CD4-positive, CD25-positive, alpha-beta regulatory T cell (primary cell): Measurements from ENCODE around the gene ARFGAP3. TPM values are rescaled to one million over a fixed set of nuclear protein-coding genes. Genes with fewer than 3 reads are reported as not detected.

Experiments
- ATAC-seq, 2 donors: fragments of 150-1000 bp; cut with Tn5 transposase; one replicate each; pipeline ENCODE4 v1.10.0; 2021; ENCODE audit warnings: low read depth in 2 of 2, moderate number of reproducible peaks in 2 of 2, moderate library complexity in 1 of 2
- DNase-seq, 3 donors: peaks; one replicate each; pipeline versions ENCODE4 v3.0.0 to v3.0.0-alpha.2; 2012 to 2022; ENCODE audit warnings: mixed read lengths in 1 of 3
- H3K27ac ChIP-seq: one replicate; pipeline ENCODE4 v1.7.0; 2013; ENCODE audit warnings: mild to moderate bottlenecking, low read length; ENCODE audit not compliant: insufficient read depth, poor library complexity, severe bottlenecking
- H3K27me3 ChIP-seq: one replicate; pipeline ENCODE4 v1.7.0; 2013; ENCODE audit warnings: low read length; ENCODE audit not compliant: control insufficient read depth, insufficient read depth
- H3K36me3 ChIP-seq: one replicate; pipeline ENCODE4 v1.7.0; 2013; ENCODE audit warnings: mild to moderate bottlenecking, low read length, moderate library complexity; ENCODE audit not compliant: control insufficient read depth, insufficient read depth
- H3K4me1 ChIP-seq: 2 replicates; pipeline ENCODE4 v1.7.0; 2013; ENCODE audit warnings: mild to moderate bottlenecking, low read length; ENCODE audit not compliant: insufficient read depth, control insufficient read depth, poor library complexity, severe bottlenecking
- H3K4me3 ChIP-seq: one replicate; pipeline ENCODE4 v1.7.0; 2013; ENCODE audit warnings: low read depth, mild to moderate bottlenecking, low read length, moderate library complexity
- H3K9me3 ChIP-seq, 2 experiments: 1 replicate in 1 of 2; 2 replicates in 1 of 2; pipeline ENCODE4 v1.7.0; 2013; ENCODE audit warnings: low read length in 2 of 2, mild to moderate bottlenecking in 1 of 2, moderate library complexity in 1 of 2; ENCODE audit not compliant: control insufficient read depth in 2 of 2
- H3K27ac Mint-ChIP-seq, 3 donors: one replicate each; pipeline ENCODE4 v1.8.0; 2020 to 2022; ENCODE audit warnings: mild to moderate bottlenecking in 3 of 3, mixed read lengths in 3 of 3, moderate library complexity in 2 of 3
- H3K27me3 Mint-ChIP-seq: one replicate; pipeline ENCODE4 v1.8.0; 2022; ENCODE audit warnings: mild to moderate bottlenecking, mixed read lengths
- H3K36me3 Mint-ChIP-seq: one replicate; pipeline ENCODE4 v1.8.0; 2020; ENCODE audit warnings: mixed read lengths
- H3K4me1 Mint-ChIP-seq, 4 donors: one replicate each; pipeline ENCODE4 v1.8.0; 2020 to 2022; ENCODE audit warnings: mixed read lengths in 4 of 4, mild to moderate bottlenecking in 1 of 4
- H3K4me3 Mint-ChIP-seq, 4 donors: one replicate each; pipeline ENCODE4 v1.8.0; 2020 to 2022; ENCODE audit warnings: mild to moderate bottlenecking in 4 of 4, mixed read lengths in 4 of 4, moderate library complexity in 3 of 4
- H3K9me3 Mint-ChIP-seq, 7 donors: one replicate each; pipeline ENCODE4 v1.8.0; 2020 to 2022; ENCODE audit warnings: mixed read lengths in 7 of 7, mild to moderate bottlenecking in 3 of 7, moderate library complexity in 2 of 7
- polyA plus RNA-seq, 4 donors: library from polyadenylated mRNA; unstranded; fragments of 300-500 nt; fragmentation: Illumina TruSeq; gene quantifications; one replicate each; pipeline ENCODE4 v1.2.3, GENCODE V29; 2021
- total RNA-seq: library from RNA; stranded (reverse); gene quantifications from one replicate; pipeline ENCODE4 v1.2.3, GENCODE V29; 2022

The ARFGAP3 gene
- total and polyA plus RNA-seq, 5 donors from 2014 or later, result 27.1 to 31.0 (median 28.8) TPM

DNA sequence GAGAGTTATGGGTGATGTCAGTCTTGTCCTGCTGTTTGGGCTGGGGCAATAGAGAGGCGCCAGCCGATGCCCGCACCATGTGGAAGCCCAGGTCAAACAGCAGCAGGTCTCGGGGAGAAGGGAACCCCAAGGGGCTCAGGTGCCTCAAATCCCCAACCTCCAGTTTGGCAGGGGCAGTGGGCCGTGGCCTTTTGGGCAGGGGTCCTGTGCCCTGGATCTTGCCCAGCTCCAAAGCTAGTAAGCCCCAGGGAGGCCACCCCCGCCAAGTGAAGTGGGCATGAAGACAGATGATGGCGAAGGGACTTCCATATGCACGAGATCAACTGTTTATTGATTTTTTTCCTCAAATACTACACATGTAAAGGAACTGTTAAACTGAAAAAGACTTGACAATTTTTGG lies 12.4 kb upstream of the ARFGAP3 start:
- H3K27ac Mint-ChIP-seq, result no peak overlapping the region

DNA sequence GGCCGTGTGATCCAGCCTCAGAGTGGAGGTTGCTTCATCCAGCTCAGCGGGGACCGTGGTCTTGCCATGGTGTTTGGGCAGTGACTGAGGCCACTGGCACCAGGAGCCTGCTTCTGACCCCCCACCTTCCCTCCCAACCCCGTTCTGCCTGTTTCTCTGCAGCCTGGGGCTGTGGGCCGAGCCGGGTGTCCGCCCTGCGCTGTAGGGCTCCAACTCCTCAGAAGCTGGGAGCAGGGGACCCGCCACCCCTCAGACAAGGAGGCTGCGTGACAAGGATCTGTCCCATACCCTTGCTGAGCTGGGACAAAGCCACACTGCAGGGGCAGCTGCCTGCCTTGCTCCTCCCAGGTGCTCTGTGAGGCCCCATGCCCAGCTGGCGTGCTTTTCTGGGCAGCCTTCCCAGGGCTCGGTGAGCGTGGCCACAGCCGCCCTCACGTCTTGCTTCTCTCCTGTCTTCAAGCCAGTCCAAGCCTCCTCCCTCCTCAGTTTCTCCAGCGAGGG lies 11.7 kb upstream of the ARFGAP3 start:
- no peaks in the 10 kb centered on the region for H3K9me3 Mint-ChIP-seq
- H3K27ac Mint-ChIP-seq, result no peak overlapping the region
- no peak overlapping the region for H3K4me3 Mint-ChIP-seq
- peaks cover 10% of the 10 kb centered on the region for H3K36me3 Mint-ChIP-seq
- ATAC-seq, result no peak
- no peak overlapping the region for H3K27ac ChIP-seq
- H3K4me1 Mint-ChIP-seq, result peaks cover 0 to 2% (median 0%) of the 10 kb centered on the region in 4 donors
- H3K9me3 ChIP-seq, result no peaks in the 10 kb centered on the region
- no peaks in the 10 kb centered on the region for H3K4me1 ChIP-seq
- no peak overlapping the region for H3K4me3 ChIP-seq
- H3K27me3 Mint-ChIP-seq, result no peaks in the 10 kb centered on the region
- no peaks in the 10 kb centered on the region for H3K27me3 ChIP-seq
- H3K36me3 ChIP-seq, result peaks cover 30% of the 10 kb centered on the region
- no peak for DNase-seq

More for the DNA sequence above, 12.4 kb upstream of the ARFGAP3 start:
- no peak for ATAC-seq
- peaks cover 36% of the 10 kb centered on the region for H3K36me3 ChIP-seq
- H3K27me3 ChIP-seq, result no peaks in the 10 kb centered on the region
- Mint-ChIP-seq H3K36me3 (peaks cover 10% of the 10 kb centered on the region), H3K9me3 (no peaks in the 10 kb centered on the region), H3K27me3 (no peaks in the 10 kb centered on the region), H3K4me3 (no peak overlapping the region), H3K4me1 (peaks cover 0 to 2% (median 0%) of the 10 kb centered on the region in 4 donors)
- no peaks in the 10 kb centered on the region for H3K9me3 ChIP-seq
- no peak for DNase-seq
- no peaks in the 10 kb centered on the region for H3K4me1 ChIP-seq
- no peak overlapping the region for H3K27ac ChIP-seq
- no peak overlapping the region for H3K4me3 ChIP-seq

DNA sequence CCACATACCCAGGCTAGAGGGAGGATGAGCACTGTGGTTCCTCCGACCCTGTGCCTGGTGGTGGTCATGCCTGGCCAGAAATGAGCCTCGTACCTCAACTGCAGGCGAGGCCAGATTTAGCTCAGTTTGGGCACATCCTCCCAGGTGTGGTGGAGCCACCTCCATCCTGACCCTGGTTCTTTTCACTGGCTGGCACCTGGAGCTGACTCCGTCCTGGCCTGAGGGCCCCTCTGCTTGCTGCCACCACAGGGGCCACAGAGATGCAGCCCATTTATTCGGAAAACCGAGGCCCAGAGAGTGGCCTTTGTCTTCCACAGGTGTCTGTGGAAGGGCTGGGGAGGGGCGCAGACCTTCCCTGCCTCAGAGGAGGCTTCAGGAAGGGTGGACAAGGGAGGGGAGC lies 9.0 kb upstream of the ARFGAP3 start:
- no peaks in the 10 kb centered on the region for H3K4me1 ChIP-seq
- peaks cover 8% of the 10 kb centered on the region for H3K36me3 ChIP-seq
- H3K27me3 ChIP-seq, result no peaks in the 10 kb centered on the region
- DNase-seq (no peak), ATAC-seq (no peak)
- no peak overlapping the region for H3K4me3 ChIP-seq
- Mint-ChIP-seq H3K9me3 (peaks cover 0 to 2% (median 0%) of the 10 kb centered on the region in 7 donors), H3K27me3 (no peaks in the 10 kb centered on the region), H3K36me3 (peaks cover 5% of the 10 kb centered on the region), H3K27ac (peak overlapping the region in 1 of 3 donors; percentile 36), H3K4me1 (peaks cover 0 to 5% (median 2%) of the 10 kb centered on the region in 4 donors), H3K4me3 (no peak overlapping the region)
- no peak overlapping the region for H3K27ac ChIP-seq
- H3K9me3 ChIP-seq, result no peaks in the 10 kb centered on the region

DNA sequence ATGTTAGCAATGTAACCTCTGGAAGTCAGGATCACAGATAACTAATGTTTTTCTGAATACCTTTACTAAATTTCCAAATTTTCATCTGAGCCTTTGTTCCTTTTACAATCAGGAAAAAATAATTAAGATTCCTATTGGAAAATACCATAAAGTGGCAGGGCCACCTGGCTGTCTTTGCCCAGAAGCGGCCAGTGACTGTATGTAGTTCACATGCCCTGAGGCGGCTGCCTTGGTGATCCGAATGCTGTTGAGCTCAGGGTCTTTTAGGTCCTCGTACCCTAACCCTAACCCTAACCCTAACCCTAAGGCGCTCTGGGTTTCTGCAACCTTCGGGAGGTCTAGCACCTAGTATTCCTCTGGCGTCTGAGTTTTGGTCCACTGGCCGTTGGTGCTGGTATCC lies 8.5 kb upstream of the ARFGAP3 start:
- H3K27me3 ChIP-seq, result no peaks in the 10 kb centered on the region
- no peak for DNase-seq
- peaks cover 0 to 2% (median 0%) of the 10 kb centered on the region in 7 donors for H3K9me3 Mint-ChIP-seq
- H3K4me1 ChIP-seq, result no peaks in the 10 kb centered on the region
- H3K4me1 Mint-ChIP-seq, result peaks cover 0 to 7% (median 2%) of the 10 kb centered on the region in 4 donors
- H3K4me3 ChIP-seq, result no peak overlapping the region
- H3K36me3 Mint-ChIP-seq, result peaks cover under 1% of the 10 kb centered on the region
- H3K27ac ChIP-seq, result no peak overlapping the region
- no peak for ATAC-seq
- peaks cover 4% of the 10 kb centered on the region for H3K36me3 ChIP-seq
- no peak overlapping the region for H3K27ac Mint-ChIP-seq
- no peak overlapping the region for H3K4me3 Mint-ChIP-seq
- H3K9me3 ChIP-seq, result no peaks in the 10 kb centered on the region
- H3K27me3 Mint-ChIP-seq, result no peaks in the 10 kb centered on the region

DNA sequence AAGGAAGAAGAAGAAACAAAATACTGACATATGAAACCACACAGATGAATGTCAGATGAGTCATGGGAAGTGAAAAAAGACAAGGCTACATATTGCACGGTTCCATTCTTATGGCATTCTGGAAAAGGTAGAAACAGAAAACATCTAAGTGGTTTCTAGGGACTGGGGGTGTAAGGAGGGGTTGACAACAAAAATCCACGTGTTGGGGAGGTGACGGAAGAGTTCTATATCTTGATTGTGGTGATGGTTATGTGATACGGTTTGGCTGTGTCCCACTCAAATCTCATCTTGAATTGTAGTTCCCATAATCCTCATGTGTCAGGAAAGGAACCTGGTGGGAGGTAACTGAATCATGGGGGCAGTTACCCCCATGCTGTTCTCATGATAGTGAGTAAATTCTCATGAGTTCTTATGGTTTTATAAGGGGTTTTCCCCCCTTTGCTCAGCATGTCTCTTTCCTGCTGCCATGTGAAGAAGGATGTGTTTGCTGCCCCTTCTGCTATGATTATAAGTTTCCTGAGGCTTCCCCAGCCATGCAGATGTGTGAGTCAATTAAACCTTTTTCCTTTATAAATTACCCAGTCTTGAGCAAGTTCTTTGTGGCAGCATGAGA lies 6.4 kb upstream of the ARFGAP3 start:
- H3K27me3 Mint-ChIP-seq, result no peaks in the 10 kb centered on the region
- H3K4me3 Mint-ChIP-seq, result no peak overlapping the region
- Histone ChIP-seq H3K36me3 (no peaks in the 10 kb centered on the region), H3K27ac (no peak overlapping the region), H3K27me3 (no peaks in the 10 kb centered on the region), H3K4me3 (no peak overlapping the region), H3K4me1 (no peaks in the 10 kb centered on the region), H3K9me3 (no peaks in the 10 kb centered on the region)
- peaks cover 0 to 2% (median 0%) of the 10 kb centered on the region in 7 donors for H3K9me3 Mint-ChIP-seq
- no peaks in the 10 kb centered on the region for H3K36me3 Mint-ChIP-seq
- H3K27ac Mint-ChIP-seq, result peak overlapping the region in 1 of 3 donors; percentile 18
- ATAC-seq (no peak), DNase-seq (peak in 1 of 3 donors; percentile 16)
- peaks cover 0 to 9% (median 2%) of the 10 kb centered on the region in 4 donors for H3K4me1 Mint-ChIP-seq

DNA sequence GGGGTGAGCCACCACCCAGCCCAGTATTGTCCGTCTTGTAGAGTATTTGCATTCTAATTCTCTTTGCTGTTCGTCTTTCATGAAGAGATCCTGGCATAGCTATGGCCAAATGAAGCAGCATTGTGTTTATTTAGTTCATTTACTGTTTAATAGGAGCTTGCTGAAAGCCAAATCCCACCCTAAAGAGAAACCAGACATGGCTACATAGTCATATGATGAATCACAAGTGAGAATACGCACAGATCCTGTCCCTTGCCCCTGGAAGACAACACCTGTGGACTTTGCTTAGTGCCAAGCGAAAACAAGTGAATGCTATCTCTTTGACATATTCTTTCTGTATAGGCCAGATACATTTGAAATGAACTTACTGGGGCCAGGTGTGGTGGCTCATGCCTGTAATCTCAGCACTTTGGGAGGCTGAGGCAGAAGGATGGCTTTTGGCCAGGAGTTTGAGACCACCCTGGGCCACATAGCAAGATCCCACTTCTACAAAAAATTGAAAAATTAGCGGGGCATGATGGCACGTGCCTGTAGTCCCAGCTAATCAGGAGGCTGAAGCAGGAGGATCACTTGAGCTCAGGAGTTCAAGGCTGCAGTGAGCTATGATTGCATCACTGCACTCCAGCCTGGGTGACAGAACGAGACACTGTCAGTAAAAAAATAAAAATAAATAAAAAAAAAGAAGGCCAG lies 5.1 kb upstream of the ARFGAP3 start:
- no peak overlapping the region for H3K27ac Mint-ChIP-seq

DNA sequence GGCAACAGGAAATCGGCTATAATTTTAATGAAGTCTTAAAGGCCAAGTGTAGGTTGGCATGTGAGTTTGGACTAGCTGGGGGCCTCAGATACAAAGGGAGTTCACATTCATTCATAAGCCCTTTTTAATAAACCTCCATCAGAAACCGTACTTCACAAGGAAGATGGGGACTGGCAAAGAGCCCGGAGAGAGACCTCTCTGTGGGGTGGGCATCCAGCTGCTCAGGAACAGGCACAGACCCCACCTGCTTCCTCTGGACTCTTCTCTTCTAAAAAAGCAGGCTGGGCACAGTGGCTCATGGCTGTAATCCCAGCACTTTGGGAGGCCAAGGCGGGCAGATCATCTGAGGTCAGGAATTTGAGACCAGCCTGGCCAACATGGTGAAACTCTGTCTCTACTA lies 3.9 kb upstream of the ARFGAP3 start:
- Mint-ChIP-seq H3K27me3 (no peaks in the 10 kb centered on the region), H3K4me3 (no peak overlapping the region), H3K9me3 (peaks cover 0 to 2% (median 0%) of the 10 kb centered on the region in 7 donors), H3K27ac (peak overlapping the region in 1 of 3 donors; percentile 43), H3K4me1 (peaks cover 0 to 16% (median 3%) of the 10 kb centered on the region in 4 donors), H3K36me3 (no peaks in the 10 kb centered on the region)
- Histone ChIP-seq H3K27me3 (no peaks in the 10 kb centered on the region), H3K4me3 (no peak overlapping the region), H3K27ac (no peak overlapping the region), H3K36me3 (no peaks in the 10 kb centered on the region), H3K4me1 (peaks cover 11% of the 10 kb centered on the region), H3K9me3 (no peaks in the 10 kb centered on the region)
- DNase-seq (no peak), ATAC-seq (no peak)

More for the DNA sequence above, 5.1 kb upstream of the ARFGAP3 start:
- no peak for DNase-seq
- no peak overlapping the region for H3K4me3 ChIP-seq
- no peak overlapping the region for H3K27ac ChIP-seq
- Mint-ChIP-seq H3K36me3 (no peaks in the 10 kb centered on the region), H3K4me3 (no peak overlapping the region), H3K4me1 (peaks cover 0 to 12% (median 2%) of the 10 kb centered on the region in 4 donors), H3K27me3 (no peaks in the 10 kb centered on the region), H3K9me3 (peaks cover 0 to 2% (median 0%) of the 10 kb centered on the region in 7 donors)
- no peak for ATAC-seq
- H3K36me3 ChIP-seq, result no peaks in the 10 kb centered on the region
- no peaks in the 10 kb centered on the region for H3K9me3 ChIP-seq
- H3K4me1 ChIP-seq, result peaks cover 5% of the 10 kb centered on the region
- H3K27me3 ChIP-seq, result no peaks in the 10 kb centered on the region
